BLaER1 (cell line): Measurements from ENCODE around the gene S100A8.

Experiments
- H3K27ac ChIP-seq: shearing (Covaris generic); formaldehyde crosslinking; 2 replicates; pipeline ENCODE4 v1.8.1; 2022
- H3K27me3 ChIP-seq: shearing (Covaris generic); formaldehyde crosslinking; 2 replicates; pipeline ENCODE4 v1.8.1; 2022
- H3K36me3 ChIP-seq: shearing (Covaris generic); formaldehyde crosslinking; 2 replicates; pipeline ENCODE4 v1.8.1; 2022
- H3K4me1 ChIP-seq: shearing (Covaris generic); formaldehyde crosslinking; 2 replicates; pipeline ENCODE4 v1.8.1; 2022
- H3K4me2 ChIP-seq: shearing (Covaris generic); formaldehyde crosslinking; 2 replicates; pipeline ENCODE4 v1.8.1; 2022
- H3K4me3 ChIP-seq: shearing (Covaris generic); formaldehyde crosslinking; 2 replicates; pipeline ENCODE4 v1.8.1; 2022
- H3K9ac ChIP-seq: shearing (Covaris generic); formaldehyde crosslinking; 2 replicates; pipeline ENCODE4 v1.8.1; 2022
- H3K9me3 ChIP-seq: shearing (Covaris generic); formaldehyde crosslinking; 2 replicates; pipeline ENCODE4 v1.8.1; 2022
- H4K20me1 ChIP-seq: shearing (Covaris generic); formaldehyde crosslinking; 2 replicates; pipeline ENCODE4 v1.8.1; 2022
- Cebpa-rat ChIP-seq: shearing (Covaris generic); IDR thresholded peaks from 2 replicates; pipeline ENCODE4 v1.8.1; 2022

S100A8 gene

GRCh38 chr1:153390938-153391710 is at the start of gene S100A8:
Gene S100A8 (minus strand): TSS chr1:153391073. CDS start chr1:153390535, 538 bp downstream.
- no peaks in the 10 kb centered on the region for H3K9me3 ChIP-seq
- H4K20me1 ChIP-seq = no peaks in the 10 kb centered on the region
- H3K9ac ChIP-seq = no peak within 1 kb of the TSS
- no peaks in the 10 kb centered on the region for H3K27me3 ChIP-seq
- H3K36me3 ChIP-seq = no peaks in the 10 kb centered on the region
- no peak within 1 kb of the TSS for H3K4me3 ChIP-seq
- no peak within 1 kb of the TSS for H3K4me2 ChIP-seq
- no peak within 1 kb of the TSS for H3K27ac ChIP-seq
- TF ChIP-seq Cebpa-rat = no peak
- H3K4me1 ChIP-seq = peaks cover 38% of the 10 kb centered on the region

DNA sequence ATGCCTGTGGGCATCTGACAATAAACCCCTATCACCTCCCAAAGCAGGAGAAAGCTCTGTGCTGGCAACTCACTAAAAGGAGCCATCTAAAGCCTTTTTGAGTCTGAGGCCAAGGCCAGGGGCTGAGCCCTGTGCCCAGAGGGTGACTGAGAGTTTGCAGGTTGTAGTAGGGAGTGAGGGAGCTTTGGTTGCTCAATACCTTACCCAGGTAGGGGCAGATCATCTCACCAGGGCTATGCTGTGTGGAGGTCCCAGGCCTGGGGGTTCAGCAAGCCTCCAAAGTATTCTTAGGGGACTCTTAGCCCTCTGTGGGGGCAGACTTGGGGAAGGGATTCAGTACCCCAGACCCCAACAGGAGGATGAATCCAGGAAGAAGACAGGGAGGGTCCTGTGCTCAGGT is 48.4 kb upstream of the S100A8 start:
- H3K4me3 ChIP-seq = no peak overlapping the region
- H3K36me3 ChIP-seq = no peaks in the 10 kb centered on the region

GRCh38 chr1:153438599-153438998 is 47.7 kb upstream of the S100A8 start:
- Histone ChIP-seq H3K9ac (no peak overlapping the region), H3K36me3 (no peaks in the 10 kb centered on the region), H3K4me1 (peaks cover 12% of the 10 kb centered on the region), H4K20me1 (no peaks in the 10 kb centered on the region), H3K9me3 (peaks cover 6% of the 10 kb centered on the region; the same call in 1 of the 2 replicates), H3K27ac (no peak overlapping the region), H3K27me3 (no peaks in the 10 kb centered on the region), H3K4me3 (no peak overlapping the region), H3K4me2 (no peak overlapping the region)
- no peak for TF ChIP-seq Cebpa-rat

More for the DNA sequence above, 48.4 kb upstream of the S100A8 start:
- Histone ChIP-seq H4K20me1 (no peaks in the 10 kb centered on the region), H3K9me3 (peaks cover 6% of the 10 kb centered on the region; the same call in 1 of the 2 replicates), H3K27ac (no peak overlapping the region), H3K4me1 (peaks cover 12% of the 10 kb centered on the region), H3K27me3 (no peaks in the 10 kb centered on the region), H3K9ac (no peak overlapping the region), H3K4me2 (no peak overlapping the region)
- no peak for TF ChIP-seq Cebpa-rat

- H3K4me2 ChIP-seq = peak overlapping the region; percentile 56
- no peaks in the 10 kb centered on the region for H3K27me3 ChIP-seq
- H3K4me3 ChIP-seq = no peak overlapping the region
- no peaks in the 10 kb centered on the region for H4K20me1 ChIP-seq
- no peak overlapping the region for H3K27ac ChIP-seq
- no peak for TF ChIP-seq Cebpa-rat
- no peak overlapping the region for H3K9ac ChIP-seq
- no peaks in the 10 kb centered on the region for H3K9me3 ChIP-seq
- no peaks in the 10 kb centered on the region for H3K36me3 ChIP-seq
- peaks cover 12% of the 10 kb centered on the region for H3K4me1 ChIP-seq
Measured at GRCh38 chr1:153437236-153437635, 46.4 kb upstream of the S100A8 start.

- TF ChIP-seq Cebpa-rat = no peak
- Histone ChIP-seq H3K36me3 (no peaks in the 10 kb centered on the region), H3K9ac (no peak overlapping the region), H3K27ac (no peak overlapping the region), H3K27me3 (no peaks in the 10 kb centered on the region), H3K9me3 (no peaks in the 10 kb centered on the region), H3K4me2 (no peak overlapping the region), H3K4me1 (peaks cover 12% of the 10 kb centered on the region), H4K20me1 (no peaks in the 10 kb centered on the region), H3K4me3 (no peak overlapping the region)
Measured at GRCh38 chr1:153434746-153435455, 44.0 kb upstream of the S100A8 start.

GRCh38 chr1:153432874-153433681 is 42.2 kb upstream of the S100A8 start:
- Histone ChIP-seq H3K9ac (no peak overlapping the region), H3K4me1 (peaks cover 12% of the 10 kb centered on the region), H3K4me3 (no peak overlapping the region), H3K36me3 (no peaks in the 10 kb centered on the region), H3K9me3 (no peaks in the 10 kb centered on the region), H4K20me1 (no peaks in the 10 kb centered on the region), H3K27ac (no peak overlapping the region), H3K27me3 (no peaks in the 10 kb centered on the region), H3K4me2 (no peak overlapping the region)
- no peak for TF ChIP-seq Cebpa-rat

- H3K4me3 ChIP-seq = no peak overlapping the region
- no peak overlapping the region for H3K27ac ChIP-seq
- no peak overlapping the region for H3K9ac ChIP-seq
- H3K36me3 ChIP-seq = no peaks in the 10 kb centered on the region
- H3K4me2 ChIP-seq = no peak overlapping the region
- no peaks in the 10 kb centered on the region for H3K27me3 ChIP-seq
- no peak for TF ChIP-seq Cebpa-rat
- H3K4me1 ChIP-seq = peaks cover 8% of the 10 kb centered on the region
- H4K20me1 ChIP-seq = no peaks in the 10 kb centered on the region
- no peaks in the 10 kb centered on the region for H3K9me3 ChIP-seq
Measured at GRCh38 chr1:153431928-153432327, 41.1 kb upstream of the S100A8 start.

DNA sequence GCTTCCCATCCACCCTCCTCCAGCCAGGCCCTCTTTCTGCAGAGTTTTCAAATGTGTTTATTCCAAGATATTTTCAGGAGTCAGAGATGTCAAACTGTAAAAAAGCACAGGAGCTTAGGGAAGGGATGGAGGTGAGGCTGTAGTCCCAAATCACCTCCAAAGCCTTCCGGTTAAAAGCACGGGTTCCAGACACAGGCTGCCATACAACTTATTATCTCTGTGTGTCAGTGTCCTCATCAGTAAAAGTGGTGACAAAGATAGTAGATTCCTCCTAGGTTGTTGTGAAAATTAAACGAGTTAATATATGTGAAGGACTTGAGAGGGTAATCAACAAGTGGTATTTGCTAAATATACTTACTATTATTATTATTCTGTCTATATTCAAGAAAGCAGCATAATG is 40.6 kb upstream of the S100A8 start:
- no peak for TF ChIP-seq Cebpa-rat
- Histone ChIP-seq H3K27me3 (no peaks in the 10 kb centered on the region), H3K27ac (no peak overlapping the region), H3K9ac (no peak overlapping the region), H3K4me2 (no peak overlapping the region), H3K36me3 (no peaks in the 10 kb centered on the region), H3K4me1 (peaks cover 3% of the 10 kb centered on the region), H3K9me3 (no peaks in the 10 kb centered on the region), H4K20me1 (no peaks in the 10 kb centered on the region), H3K4me3 (no peak overlapping the region)

GRCh38 chr1:153431002-153431401 is 40.1 kb upstream of the S100A8 start:
- no peaks in the 10 kb centered on the region for H4K20me1 ChIP-seq
- no peak for TF ChIP-seq Cebpa-rat
- no peak overlapping the region for H3K4me2 ChIP-seq
- no peak overlapping the region for H3K9ac ChIP-seq
- H3K27me3 ChIP-seq = no peaks in the 10 kb centered on the region
- H3K9me3 ChIP-seq = no peaks in the 10 kb centered on the region
- H3K4me1 ChIP-seq = no peaks in the 10 kb centered on the region
- no peak overlapping the region for H3K27ac ChIP-seq
- no peaks in the 10 kb centered on the region for H3K36me3 ChIP-seq
- no peak overlapping the region for H3K4me3 ChIP-seq
